Liver (tissue), 3 donors: ENCODE measurements around the gene BBC3.

Source experiments
- ATF3 ChIP-seq: IDR thresholded peaks from 2 replicates; pipeline ENCODE4 v1.6.1; 2016; ENCODE audit warnings: antibody characterized with exemption
- FOXA1 ChIP-seq: IDR thresholded peaks from 2 replicates; pipeline ENCODE4 v1.6.1; 2016; ENCODE audit warnings: antibody characterized with exemption
- GABPA ChIP-seq, 2 donors: IDR thresholded peaks in 1 of 2; conservative IDR thresholded peaks in 1 of 2; 2 replicates each; pipeline ENCODE4 v1.6.1; 2016; ENCODE audit warnings: antibody characterized with exemption in 2 of 2, mild to moderate bottlenecking in 1 of 2, moderate library complexity in 1 of 2
- TF ChIP-seq, protein P1 (sequence below): fragments of 150-350 bp; IDR thresholded peaks from 2 replicates; pipeline ENCODE4 v1.5.1; 2017; ENCODE audit warnings: improper control_type of control experiment, low read depth, low read length; ENCODE audit not compliant: missing input control
- donor health status: healthy.
- donor health status: healthy.

DNA sequence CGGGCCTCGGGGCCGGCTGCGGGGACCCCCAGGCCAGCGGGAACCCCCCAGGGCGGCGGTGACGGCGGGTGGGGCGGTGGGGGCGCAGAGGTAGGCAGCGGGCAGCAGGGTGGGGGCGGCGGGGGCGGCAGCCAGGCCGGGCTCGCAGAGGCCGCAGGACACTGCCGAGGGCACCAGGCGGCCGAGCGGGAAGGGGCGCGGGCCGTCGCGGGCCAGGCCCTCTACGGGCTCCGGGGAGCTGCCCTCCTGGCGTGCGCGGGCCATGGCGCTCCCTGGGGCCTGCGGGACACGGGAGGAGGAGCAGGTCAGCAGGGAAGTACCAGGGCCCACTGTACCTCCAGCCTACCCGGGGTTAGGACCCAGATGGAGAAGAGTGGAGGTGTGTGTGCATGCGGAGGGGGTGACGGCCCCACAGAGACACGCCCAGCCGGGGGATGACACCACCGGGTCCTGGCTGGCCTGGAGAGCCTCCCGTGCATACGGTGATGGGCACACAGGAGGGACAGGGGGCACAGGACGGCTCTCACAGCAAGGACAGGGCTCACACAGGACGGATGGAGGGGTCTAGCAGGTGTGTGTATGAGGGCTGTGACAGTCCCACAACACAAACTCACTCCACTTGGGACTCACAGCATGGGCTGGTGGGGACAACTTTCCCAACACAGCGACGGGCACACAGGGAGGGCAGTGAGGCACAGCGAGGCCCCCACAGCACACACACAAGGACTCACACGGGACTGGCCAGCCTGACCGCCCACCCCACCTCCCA, 2.6 kb downstream of the BBC3 start:
- TF ChIP-seq, protein P1, sequence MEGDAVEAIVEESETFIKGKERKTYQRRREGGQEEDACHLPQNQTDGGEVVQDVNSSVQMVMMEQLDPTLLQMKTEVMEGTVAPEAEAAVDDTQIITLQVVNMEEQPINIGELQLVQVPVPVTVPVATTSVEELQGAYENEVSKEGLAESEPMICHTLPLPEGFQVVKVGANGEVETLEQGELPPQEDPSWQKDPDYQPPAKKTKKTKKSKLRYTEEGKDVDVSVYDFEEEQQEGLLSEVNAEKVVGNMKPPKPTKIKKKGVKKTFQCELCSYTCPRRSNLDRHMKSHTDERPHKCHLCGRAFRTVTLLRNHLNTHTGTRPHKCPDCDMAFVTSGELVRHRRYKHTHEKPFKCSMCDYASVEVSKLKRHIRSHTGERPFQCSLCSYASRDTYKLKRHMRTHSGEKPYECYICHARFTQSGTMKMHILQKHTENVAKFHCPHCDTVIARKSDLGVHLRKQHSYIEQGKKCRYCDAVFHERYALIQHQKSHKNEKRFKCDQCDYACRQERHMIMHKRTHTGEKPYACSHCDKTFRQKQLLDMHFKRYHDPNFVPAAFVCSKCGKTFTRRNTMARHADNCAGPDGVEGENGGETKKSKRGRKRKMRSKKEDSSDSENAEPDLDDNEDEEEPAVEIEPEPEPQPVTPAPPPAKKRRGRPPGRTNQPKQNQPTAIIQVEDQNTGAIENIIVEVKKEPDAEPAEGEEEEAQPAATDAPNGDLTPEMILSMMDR: no peak
- TF ChIP-seq FOXA1 (no peak), ATF3 (no peak), GABPA (IDR thresholded peaks at IDR 0.05 in 1 of 2, conservative IDR thresholded peaks at IDR 0.05 in 1 of 2) (no peak)
